ENCODE data around the gene USP47. TPM values are rescaled to one million over a fixed set of nuclear protein-coding genes. Genes with fewer than 3 reads are reported as not detected.

USP47 gene
- total and polyA plus RNA-seq, 12 donors = 36.9 to 107 (median 43.0) TPM

DNA sequence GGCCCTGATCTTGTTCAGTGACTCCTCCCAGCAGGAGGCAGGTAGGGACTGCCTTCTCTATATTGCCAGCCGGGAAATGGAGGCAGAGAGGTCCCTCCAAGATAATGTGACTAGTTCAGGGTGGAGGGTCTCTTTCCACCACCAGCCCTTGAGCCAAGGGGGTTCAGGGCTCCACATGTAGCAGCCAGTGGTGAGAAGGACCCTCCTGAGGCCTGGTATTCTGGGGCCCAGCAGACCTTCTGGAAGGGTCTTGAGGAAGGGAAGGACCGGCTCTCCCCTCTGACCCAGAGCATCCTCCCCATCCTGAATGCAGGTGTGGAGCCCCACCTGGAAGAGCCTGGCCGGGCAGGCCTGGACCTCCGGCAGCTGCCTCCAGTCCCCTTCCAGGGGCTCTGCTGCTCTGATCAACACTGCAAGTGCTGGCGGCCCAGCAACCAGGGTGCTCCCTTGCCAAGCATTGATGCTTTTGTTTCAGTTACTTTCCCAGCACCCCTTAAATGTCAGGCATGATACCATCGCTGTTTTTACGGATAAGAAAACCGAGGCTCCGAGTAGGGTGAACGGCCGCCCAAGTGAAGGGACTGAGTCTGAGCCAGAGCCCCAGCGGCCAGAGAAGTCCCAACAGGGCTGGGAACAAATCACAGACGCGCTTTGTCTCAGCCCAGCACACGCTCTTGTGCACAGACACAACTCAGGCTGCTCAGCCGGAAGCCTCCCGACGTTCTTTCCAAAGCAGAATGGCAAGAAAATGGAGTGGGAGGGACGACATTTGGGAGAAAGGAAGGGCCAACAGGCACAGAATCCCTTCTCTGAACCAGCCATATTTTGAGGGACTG, 127.8 kb downstream of the USP47 start:
- H3K27me3 ChIP-seq = no peaks in the 10 kb centered on the region
- peaks cover 14 to 20% of the 10 kb centered on the region in 2 donors for H3K4me1 ChIP-seq (replicated peaks in 1 of 2)
- WGBS, 4 donors = 91 to 96% (median 93%) methylated on average over 14 to 19 of the region's 19 CpGs
- H3K27ac ChIP-seq = peak overlapping the region in 2 of 5 donors; percentile 10 to 44
- peaks cover 0 to 6% of the 10 kb centered on the region in 2 donors for H3K36me3 ChIP-seq (replicated peaks in 1 of 2)
- intact Hi-C loops (cut with DNase I) = no loop called here
- TF ChIP-seq POLR2A (IDR thresholded peaks at IDR 0.05) = no peak
- TF ChIP-seq, protein P1, sequence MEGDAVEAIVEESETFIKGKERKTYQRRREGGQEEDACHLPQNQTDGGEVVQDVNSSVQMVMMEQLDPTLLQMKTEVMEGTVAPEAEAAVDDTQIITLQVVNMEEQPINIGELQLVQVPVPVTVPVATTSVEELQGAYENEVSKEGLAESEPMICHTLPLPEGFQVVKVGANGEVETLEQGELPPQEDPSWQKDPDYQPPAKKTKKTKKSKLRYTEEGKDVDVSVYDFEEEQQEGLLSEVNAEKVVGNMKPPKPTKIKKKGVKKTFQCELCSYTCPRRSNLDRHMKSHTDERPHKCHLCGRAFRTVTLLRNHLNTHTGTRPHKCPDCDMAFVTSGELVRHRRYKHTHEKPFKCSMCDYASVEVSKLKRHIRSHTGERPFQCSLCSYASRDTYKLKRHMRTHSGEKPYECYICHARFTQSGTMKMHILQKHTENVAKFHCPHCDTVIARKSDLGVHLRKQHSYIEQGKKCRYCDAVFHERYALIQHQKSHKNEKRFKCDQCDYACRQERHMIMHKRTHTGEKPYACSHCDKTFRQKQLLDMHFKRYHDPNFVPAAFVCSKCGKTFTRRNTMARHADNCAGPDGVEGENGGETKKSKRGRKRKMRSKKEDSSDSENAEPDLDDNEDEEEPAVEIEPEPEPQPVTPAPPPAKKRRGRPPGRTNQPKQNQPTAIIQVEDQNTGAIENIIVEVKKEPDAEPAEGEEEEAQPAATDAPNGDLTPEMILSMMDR (IDR thresholded peaks at IDR 0.05) = no peak
- H3K4me3 ChIP-seq = no peak overlapping the region
- no peaks in the 10 kb centered on the region for H3K9me3 ChIP-seq (replicated peaks in 1 of 3)
- no peak for DNase-seq

DNA sequence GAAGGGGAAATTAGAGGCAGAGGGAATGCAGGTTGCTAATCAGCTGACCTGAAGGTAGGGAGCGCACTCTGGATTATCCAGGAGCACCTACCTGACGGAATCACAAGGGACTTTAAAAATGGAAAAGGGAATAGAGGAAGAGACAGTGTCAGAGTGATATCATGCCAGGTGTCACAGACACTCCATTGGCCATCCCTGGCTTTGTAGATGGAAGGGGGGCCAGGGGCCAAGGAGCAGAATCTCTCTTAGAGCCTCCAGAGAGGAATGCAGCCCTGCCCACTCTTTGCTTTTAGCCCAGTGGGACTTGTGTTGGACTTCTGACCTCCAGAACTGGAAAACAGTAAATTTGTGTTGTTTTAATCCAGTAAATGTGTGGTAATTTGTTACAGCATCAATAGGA, 128.8 kb downstream of the USP47 start:
- Histone ChIP-seq H3K27ac (peak overlapping the region in 1 of 5 donors; percentile 44), H3K36me3 (replicated peaks in 1 of 2) (peaks cover 0 to 2% of the 10 kb centered on the region in 2 donors), H3K4me1 (replicated peaks in 1 of 2) (peaks cover 14 to 21% of the 10 kb centered on the region in 2 donors), H3K9me3 (replicated peaks in 1 of 3) (no peaks in the 10 kb centered on the region), H3K4me3 (no peak overlapping the region), H3K27me3 (no peaks in the 10 kb centered on the region)
- TF ChIP-seq, protein P1 (IDR thresholded peaks at IDR 0.05) = no peak
- TF ChIP-seq POLR2A (IDR thresholded peaks at IDR 0.05) = no peak
- 92 to 100% (median 98%) methylated on average over 2 of the region's 2 CpGs for WGBS, 4 donors
- no peak for DNase-seq
- intact Hi-C loops (cut with DNase I) = no loop called here

DNA sequence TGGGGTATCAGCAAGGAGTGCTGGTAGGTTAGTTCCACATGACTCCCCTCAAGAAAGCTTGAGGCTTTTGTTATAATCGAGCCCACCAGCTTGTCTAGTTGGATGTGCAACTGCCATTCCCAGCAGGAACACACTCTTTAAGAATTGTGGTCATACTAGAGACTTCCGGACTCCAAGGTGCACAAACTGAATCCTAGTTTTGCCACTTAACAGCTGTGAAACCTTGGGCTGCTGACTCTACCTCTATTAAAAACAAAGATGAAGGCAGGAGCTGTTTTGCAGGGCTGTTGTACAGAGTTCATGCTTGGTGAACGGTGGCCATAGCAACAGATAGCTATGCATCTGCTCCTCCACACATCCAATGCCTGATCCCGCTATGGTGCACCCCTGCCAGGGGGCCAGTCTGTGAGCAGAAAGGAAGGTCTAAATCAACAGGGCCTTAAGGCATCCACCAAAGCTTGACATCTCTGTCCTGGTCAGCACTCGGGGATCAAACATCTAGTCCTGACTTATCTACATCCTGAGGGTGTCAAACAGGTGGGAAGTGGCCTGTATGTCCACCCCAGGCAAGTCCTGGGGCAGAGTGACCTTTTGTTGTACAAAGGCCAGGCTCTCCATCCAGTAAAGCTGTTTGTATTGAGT, 130.3 kb downstream of the USP47 start:
- H3K27ac ChIP-seq = peak overlapping the region in 2 of 5 donors; percentile 53 to 85
- DNase-seq = no peak
- H3K4me3 ChIP-seq = no peak overlapping the region
- intact Hi-C loops (cut with DNase I) = no loop called here
- no peaks in the 10 kb centered on the region for H3K27me3 ChIP-seq
- no peaks in the 10 kb centered on the region for H3K36me3 ChIP-seq (replicated peaks in 1 of 2)
- peaks cover 21 to 34% of the 10 kb centered on the region in 2 donors for H3K4me1 ChIP-seq (replicated peaks in 1 of 2)
- TF ChIP-seq, protein P1 (IDR thresholded peaks at IDR 0.05) = no peak
- no peak for TF ChIP-seq POLR2A (IDR thresholded peaks at IDR 0.05)
- WGBS, 4 donors = 73 to 88% (median 84%) methylated on average over 4 to 5 of the region's 5 CpGs
- no peaks in the 10 kb centered on the region for H3K9me3 ChIP-seq (replicated peaks in 1 of 3)

DNA sequence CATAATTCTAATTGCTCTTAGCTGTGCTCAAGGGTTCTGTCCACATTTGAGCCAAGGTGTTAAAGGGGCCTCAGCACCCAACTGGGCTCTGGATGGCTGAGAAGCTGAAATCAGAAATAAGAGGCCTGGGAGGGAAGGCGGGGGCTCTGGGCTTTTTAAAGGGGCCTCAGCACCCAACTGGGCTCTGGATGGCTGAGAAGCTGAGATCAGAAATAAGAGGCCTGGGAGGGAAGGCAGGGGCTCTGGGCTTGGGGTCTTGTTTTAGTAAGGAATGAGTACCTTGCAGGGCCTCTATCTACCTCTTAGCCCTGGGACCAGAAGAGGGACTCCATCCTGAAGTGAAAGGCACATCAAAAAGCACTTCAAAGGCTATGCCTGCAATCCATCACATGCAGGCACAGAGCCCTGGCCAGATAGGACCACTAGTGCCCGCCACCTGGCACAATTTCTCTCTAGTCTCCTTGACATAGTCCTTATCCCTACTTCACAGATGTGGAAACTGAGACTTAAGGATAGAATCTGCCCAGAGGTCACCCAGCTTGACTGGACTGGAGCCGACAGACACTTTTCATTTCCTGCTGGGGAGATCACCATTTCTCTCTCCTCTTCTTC, 131.1 kb downstream of the USP47 start:
- DNase-seq = no peak
- intact Hi-C loops (cut with DNase I) = no loop called here
- TF ChIP-seq, protein P1 (IDR thresholded peaks at IDR 0.05) = no peak
- no peak for TF ChIP-seq POLR2A (IDR thresholded peaks at IDR 0.05)
- peak overlapping the region in 4 of 5 donors; percentile 51 to 91 (median 78) for H3K27ac ChIP-seq
- peaks cover 28 to 42% of the 10 kb centered on the region in 2 donors for H3K4me1 ChIP-seq (replicated peaks in 1 of 2)
- H3K36me3 ChIP-seq (replicated peaks in 1 of 2) = no peaks in the 10 kb centered on the region
- H3K9me3 ChIP-seq (replicated peaks in 1 of 3) = no peaks in the 10 kb centered on the region
- 55 to 61% (median 57%) methylated on average over 3 of the region's 3 CpGs for WGBS, 4 donors
- no peaks in the 10 kb centered on the region for H3K27me3 ChIP-seq
- no peak overlapping the region for H3K4me3 ChIP-seq
